DOHH2 (cell line): ENCODE measurements around the gene TRPV4.

ENCODE experiments used
- H3F3A ChIP-seq: fragments of 200-600 bp; sonication (generic), shearing (Covaris generic); 2 replicates; pipeline ENCODE4 v1.6.0; 2016; ENCODE audit warnings: antibody characterized with exemption, mild to moderate bottlenecking; ENCODE audit not compliant: control insufficient read depth, insufficient read depth
- H3K27ac ChIP-seq: fragments of 200-600 bp; sonication (generic); 2 replicates; pipeline ENCODE4 v1.5.1; 2014; ENCODE audit warnings: low read depth, mild to moderate bottlenecking, low read length, moderate library complexity
- H3K27me3 ChIP-seq: fragments of 200-600 bp; sonication (generic); 2 replicates; pipeline ENCODE4 v1.6.1; 2014; ENCODE audit warnings: mild to moderate bottlenecking, low read length, mixed read lengths; ENCODE audit not compliant: control insufficient read depth
- H3K36me3 ChIP-seq: fragments of 200-600 bp; sonication (generic); 2 replicates; pipeline ENCODE4 v1.6.1; 2014; ENCODE audit warnings: mild to moderate bottlenecking, low read length, moderate library complexity, mixed read lengths; ENCODE audit not compliant: control insufficient read depth
- H3K4me1 ChIP-seq: fragments of 200-600 bp; sonication (generic); 2 replicates; pipeline ENCODE4 v1.6.1; 2014; ENCODE audit warnings: mild to moderate bottlenecking, low read length, mixed read lengths; ENCODE audit not compliant: control insufficient read depth
- H3K4me2 ChIP-seq: fragments of 200-600 bp; sonication (generic); 2 replicates; pipeline ENCODE4 v1.6.0; 2014; ENCODE audit warnings: mild to moderate bottlenecking, low read length, moderate library complexity
- H3K4me3 ChIP-seq: fragments of 200-600 bp; sonication (generic); 2 replicates; pipeline ENCODE4 v1.5.1; 2014; ENCODE audit warnings: mild to moderate bottlenecking, low read length, mixed read lengths
- H3K79me2 ChIP-seq: fragments of 200-600 bp; sonication (generic); 2 replicates; pipeline ENCODE4 v1.6.1; 2014; ENCODE audit warnings: mild to moderate bottlenecking, low read length, mixed read lengths; ENCODE audit not compliant: control insufficient read depth
- H3K9me2 ChIP-seq: fragments of 200-600 bp; sonication (generic); replicated peaks from 2 replicates; pipeline ENCODE4 v1.6.1; 2014; ENCODE audit warnings: mild to moderate bottlenecking, low read length, mixed read lengths; ENCODE audit not compliant: control insufficient read depth
- H3K9me3 ChIP-seq: fragments of 200-600 bp; sonication (generic); 2 replicates; pipeline ENCODE4 v1.6.1; 2014; ENCODE audit warnings: antibody characterized with exemption, low read length, mixed read lengths; ENCODE audit not compliant: control insufficient read depth, insufficient read depth
- H4K20me1 ChIP-seq: fragments of 200-600 bp; sonication (generic); 2 replicates; pipeline ENCODE4 v1.6.0; 2014; ENCODE audit warnings: low read depth, mild to moderate bottlenecking, antibody characterized with exemption, low read length, moderate library complexity; ENCODE audit not compliant: control insufficient read depth, insufficient read depth
- CTCF ChIP-seq: fragments of 200-600 bp; sonication (generic); IDR thresholded peaks from one replicate; pipeline ENCODE4 v1.5.1; 2014; ENCODE audit warnings: antibody characterized with exemption, mild to moderate bottlenecking, low read depth, low read length; ENCODE audit not compliant: poor library complexity, severe bottlenecking
- EZH2phosphoT487 ChIP-seq: fragments of 200-600 bp; sonication (generic); IDR thresholded peaks from 2 replicates; pipeline ENCODE4 v1.6.1; 2017; ENCODE audit warnings: borderline replicate concordance, mild to moderate bottlenecking, antibody characterized with exemption, low read length, moderate library complexity, mixed read lengths

The TRPV4 gene

DNA sequence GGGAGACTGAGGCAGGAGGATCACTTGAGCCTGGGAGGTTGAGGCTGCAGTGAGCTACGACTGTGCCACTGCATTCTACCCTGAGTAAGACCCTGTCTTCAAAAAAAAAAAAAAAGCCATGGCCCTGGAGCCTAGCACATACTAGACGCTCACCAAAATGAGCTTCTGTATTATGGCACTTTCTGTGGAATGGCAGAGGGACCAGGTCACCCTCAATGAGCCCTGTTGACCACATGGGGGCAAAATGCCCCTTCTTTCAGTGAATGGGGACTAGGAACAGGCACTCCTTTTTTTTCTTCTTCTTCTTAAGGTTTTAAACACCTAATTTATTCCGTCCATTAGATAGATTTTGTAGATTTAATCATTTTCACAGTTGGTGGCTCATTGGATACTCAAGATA, 69.1 kb downstream of the TRPV4 start:
- H3K36me3 ChIP-seq: no peaks in the 10 kb centered on the region
- TF ChIP-seq CTCF: no peak
- no peak overlapping the region for H3K27ac ChIP-seq
- no peaks in the 10 kb centered on the region for H3K9me3 ChIP-seq
- H4K20me1 ChIP-seq: no peaks in the 10 kb centered on the region
- no peaks in the 10 kb centered on the region for H3K4me1 ChIP-seq
- no peak overlapping the region for H3K4me2 ChIP-seq
- no peak overlapping the region for H3K4me3 ChIP-seq
- H3K9me2 ChIP-seq: no peaks in the 10 kb centered on the region
- no peaks in the 10 kb centered on the region for H3K79me2 ChIP-seq
- no peaks in the 10 kb centered on the region for H3K27me3 ChIP-seq
- no peaks in the 10 kb centered on the region for H3F3A ChIP-seq

DNA sequence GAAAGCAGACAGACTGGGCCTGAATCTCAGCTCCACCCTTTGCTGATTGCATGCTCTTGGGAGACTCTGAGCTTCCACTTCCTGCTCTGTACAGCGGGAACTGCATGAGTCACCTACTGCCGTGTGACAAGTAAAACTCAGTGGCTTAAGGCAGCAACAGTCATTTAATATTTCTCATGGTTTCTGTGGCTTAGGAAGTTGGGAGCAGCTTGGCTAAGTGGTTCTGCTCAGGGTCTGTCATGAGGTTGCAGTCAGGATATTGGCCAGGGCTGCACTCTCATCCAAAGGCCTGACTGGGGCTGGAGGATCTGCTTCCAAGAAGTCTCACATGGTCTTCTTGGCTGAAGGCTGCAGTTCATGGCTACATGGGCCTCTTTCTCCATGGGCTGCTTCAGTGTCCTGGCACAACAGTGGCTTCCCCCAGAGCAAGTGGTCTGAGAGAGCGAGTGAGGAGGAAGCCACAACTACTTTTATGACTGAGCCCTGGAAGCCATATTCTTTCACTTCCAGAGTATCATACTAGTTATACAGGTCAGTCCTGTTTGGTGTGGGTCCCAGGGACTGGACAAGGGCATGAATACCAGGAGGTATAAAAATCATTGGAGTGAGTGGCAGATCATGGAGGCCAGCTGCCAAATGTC, 69.9 kb downstream of the TRPV4 start:
- no peaks in the 10 kb centered on the region for H3K36me3 ChIP-seq
- no peaks in the 10 kb centered on the region for H3K27me3 ChIP-seq
- H3K4me1 ChIP-seq: no peaks in the 10 kb centered on the region
- H3K9me3 ChIP-seq: no peaks in the 10 kb centered on the region
- TF ChIP-seq EZH2phosphoT487 (no peak), CTCF (no peak)
- no peaks in the 10 kb centered on the region for H3K9me2 ChIP-seq
- H3K4me2 ChIP-seq: no peak overlapping the region
- no peaks in the 10 kb centered on the region for H3F3A ChIP-seq
- no peak overlapping the region for H3K4me3 ChIP-seq
- no peaks in the 10 kb centered on the region for H3K79me2 ChIP-seq
- H4K20me1 ChIP-seq: no peaks in the 10 kb centered on the region
- no peak overlapping the region for H3K27ac ChIP-seq

GRCh38 chr12:109762673-109763191, 70.5 kb downstream of the TRPV4 start:
- TF ChIP-seq EZH2phosphoT487 (no peak), CTCF (no peak)
- Histone ChIP-seq H3K4me2 (no peak overlapping the region), H3K27me3 (no peaks in the 10 kb centered on the region), H3K4me1 (no peaks in the 10 kb centered on the region), H3K36me3 (no peaks in the 10 kb centered on the region), H3F3A (no peaks in the 10 kb centered on the region), H3K27ac (no peak overlapping the region), H3K9me2 (no peaks in the 10 kb centered on the region), H3K9me3 (no peaks in the 10 kb centered on the region), H3K4me3 (no peak overlapping the region), H4K20me1 (no peaks in the 10 kb centered on the region), H3K79me2 (no peaks in the 10 kb centered on the region)
